T-cell (primary cell): Measurements from ENCODE around the gene DIPK1B. TPM values are rescaled to one million over a fixed set of nuclear protein-coding genes. Genes with fewer than 3 reads are reported as not detected.

Experiments used
- ATAC-seq, 4 experiments: fragments of 200-7000 bp in 3 of 4; fragments of 150-1000 bp in 1 of 4; cut with Tn5 transposase; replicated peaks in 1 of 4; 1 replicate in 3 of 4; 2 replicates in 1 of 4; pipeline ENCODE4 v1.10.0; 2021; ENCODE audit warnings: moderate library complexity in 3 of 4, mild to moderate bottlenecking in 2 of 4, moderate number of reproducible peaks in 1 of 4
- CTCF ChIA-PET, 2 donors: fragments of 300-600 bp; sonication (Branson Sonifier 250); formaldehyde crosslinking; loops; one replicate each; lab custom pipeline; 2022; ENCODE audit warnings: antibody characterized with exemption in 2 of 2; lab: Charles Lee
- POLR2A ChIA-PET, 2 donors: fragments of 300-600 bp; sonication (Branson Sonifier 250); formaldehyde crosslinking; loops; one replicate each; lab custom pipeline; 2022; ENCODE audit warnings: antibody characterized with exemption in 2 of 2; lab: Charles Lee
- DNase-seq, 35 experiments: peaks; one replicate each; pipeline versions ENCODE4 v3.0.0 to v3.0.0-alpha.2; 2013 to 2023
- H3K27ac ChIP-seq: one replicate; pipeline ENCODE4 v1.5.1; 2013; ENCODE audit warnings: low read length
- H3K27me3 ChIP-seq, 2 experiments: replicated peaks in 1 of 2; 1 replicate in 1 of 2; 2 replicates in 1 of 2; pipeline versions ENCODE4 v1.6.1 to v1.7.0; 2013; ENCODE audit warnings: low read length in 1 of 2, mixed read lengths in 1 of 2; ENCODE audit not compliant: control insufficient read depth in 2 of 2, insufficient read depth in 2 of 2; ENCODE audit errors: extremely low read depth in 1 of 2
- H3K36me3 ChIP-seq, 2 donors: 1 replicate in 1 of 2; 2 replicates in 1 of 2; pipeline versions ENCODE4 v1.6.1 to v1.7.0; 2013; ENCODE audit warnings: low read length in 1 of 2; ENCODE audit not compliant: control insufficient read depth in 2 of 2, insufficient read depth in 1 of 2; ENCODE audit errors: extremely low read depth in 1 of 2
- H3K4me1 ChIP-seq, 2 experiments: 1 replicate in 1 of 2; 2 replicates in 1 of 2; pipeline versions ENCODE4 v1.6.1 to v1.7.0; 2013; ENCODE audit warnings: low read length in 2 of 2, mixed read lengths in 1 of 2; ENCODE audit not compliant: insufficient read depth in 2 of 2, control insufficient read depth in 1 of 2; ENCODE audit errors: extremely low read depth in 1 of 2
- H3K4me3 ChIP-seq, 2 donors: 1 replicate in 1 of 2; 2 replicates in 1 of 2; pipeline versions ENCODE4 v1.5.1 to v1.7.0; 2013; ENCODE audit warnings: mild to moderate bottlenecking in 2 of 2, low read length in 1 of 2, moderate library complexity in 1 of 2; ENCODE audit not compliant: control insufficient read depth in 1 of 2; ENCODE audit errors: extremely low read depth in 1 of 2
- H3K9me3 ChIP-seq: 2 replicates; pipeline ENCODE4 v1.7.0; 2013
- H3K27ac Mint-ChIP-seq, 2 donors: one replicate each; pipeline ENCODE4 v1.8.0; 2020 to 2021; ENCODE audit warnings: mild to moderate bottlenecking in 2 of 2, mixed read lengths in 2 of 2
- H3K27me3 Mint-ChIP-seq, 2 donors: one replicate each; pipeline ENCODE4 v1.8.0; 2021 to 2022; ENCODE audit warnings: mixed read lengths in 2 of 2
- H3K36me3 Mint-ChIP-seq: one replicate; pipeline ENCODE4 v1.8.0; 2021; ENCODE audit warnings: mixed read lengths
- H3K4me1 Mint-ChIP-seq, 3 donors: one replicate each; pipeline ENCODE4 v1.8.0; 2020 to 2022; ENCODE audit warnings: mixed read lengths in 3 of 3, mild to moderate bottlenecking in 1 of 3
- H3K4me3 Mint-ChIP-seq, 3 donors: one replicate each; pipeline ENCODE4 v1.8.0; 2020 to 2022; ENCODE audit warnings: mild to moderate bottlenecking in 3 of 3, mixed read lengths in 3 of 3, moderate library complexity in 3 of 3
- H3K9me3 Mint-ChIP-seq, 3 donors: one replicate each; pipeline ENCODE4 v1.8.0; 2020 to 2022; ENCODE audit warnings: mixed read lengths in 3 of 3
- WGBS: methylation state at CpG from one replicate; pipeline ENCODE4 v1.1.5; 2013; ENCODE audit warnings: missing lambda C conversion rate; ENCODE audit not compliant: insufficient coverage; 5-methylcytosine and 5-hydroxymethylcytosine counted together
- total RNA-seq, 35 experiments: library from RNA in 6 of 35; stranded (reverse) in 6 of 35; fragments of 120-200 nt in 1 of 35; gene quantifications; one replicate each; pipeline versions ENCODE4 v1.2.1 to v1.2.4 and lab custom pipeline; 2013 to 2026

Gene DIPK1B
- total RNA-seq, 5 donors from 2014 or later (not counting 1 experiment from before 2014, with no cell fraction given), result 0.25 to 2.1 (median 0.77) TPM

- H3K36me3 ChIP-seq, result no peaks in the 10 kb centered on the region
- no peaks in the 10 kb centered on the region for H3K9me3 ChIP-seq
- WGBS, result 42% methylated on average over 14 of the region's 37 CpGs
- ChIA-PET CTCF (interaction anchor here (0.5 to 0.8 kb wide), 2 partner anchors 14 kb away, joined by 3 to 5 read pairs; no protein-coding TSS in a partner anchor), POLR2A (no interaction called here)
- peak overlapping the region in 1 of 2 donors; percentile 47 for H3K4me3 ChIP-seq
- peaks cover 0 to 25% of the 10 kb centered on the region in 2 experiments for H3K4me1 ChIP-seq
- H3K4me3 Mint-ChIP-seq, result peak overlapping the region; percentile 52 to 74 (median 66)
- H3K27ac Mint-ChIP-seq, result no peak overlapping the region
- H3K27ac ChIP-seq, result no peak overlapping the region
- DNase-seq (no peak), ATAC-seq (peak; percentile 16 to 35 (median 25))
- peaks cover 0 to 7% (median 6%) of the 10 kb centered on the region in 3 donors for H3K4me1 Mint-ChIP-seq
- peaks cover 0 to 59% of the 10 kb centered on the region in 2 experiments for H3K27me3 ChIP-seq
- no peaks in the 10 kb centered on the region for H3K36me3 Mint-ChIP-seq
- peaks cover 0 to 14% of the 10 kb centered on the region in 2 donors for H3K27me3 Mint-ChIP-seq
- no peaks in the 10 kb centered on the region for H3K9me3 Mint-ChIP-seq
These were observed 28.9 kb downstream of the DIPK1B start for GRCh38 chr9:136740971-136741882.

- WGBS, result 5% methylated on average over 27 of the region's 32 CpGs
- peaks cover 0 to 25% of the 10 kb centered on the region in 2 experiments for H3K4me1 ChIP-seq
- H3K4me3 ChIP-seq, result peak overlapping the region in 1 of 2 donors; percentile 47
- no peaks in the 10 kb centered on the region for H3K36me3 Mint-ChIP-seq
- H3K4me3 Mint-ChIP-seq, result peak overlapping the region; percentile 52 to 74 (median 66)
- no peaks in the 10 kb centered on the region for H3K9me3 ChIP-seq
- H3K4me1 Mint-ChIP-seq, result peaks cover 0 to 7% (median 6%) of the 10 kb centered on the region in 3 donors
- peak; percentile 51 to 78 (median 68) for ATAC-seq
- ChIA-PET POLR2A (no interaction called here), CTCF (interaction anchor here in 1 of 2 donors (0.8 kb wide), 1 partner anchor 15 kb away, joined by 3 read pairs; no protein-coding TSS in a partner anchor)
- no peaks in the 10 kb centered on the region for H3K9me3 Mint-ChIP-seq
- no peak overlapping the region for H3K27ac Mint-ChIP-seq
- H3K27me3 ChIP-seq, result peaks cover 0 to 66% of the 10 kb centered on the region in 2 experiments
- DNase-seq, result peak in 4 of 35 experiments; percentile 11 to 37 (median 24)
- H3K27me3 Mint-ChIP-seq, result peaks cover 0 to 16% of the 10 kb centered on the region in 2 donors
- no peak overlapping the region for H3K27ac ChIP-seq
- H3K36me3 ChIP-seq, result no peaks in the 10 kb centered on the region
These were observed 29.7 kb downstream of the DIPK1B start for GRCh38 chr9:136741883-136742571.

- no peak for DNase-seq
- H3K4me1 ChIP-seq, result peaks cover 0 to 25% of the 10 kb centered on the region in 2 experiments
These were observed 30.4 kb downstream of the DIPK1B start, which contains the start of gene LCN10 for GRCh38 chr9:136742591-136743391. Gene LCN10 (minus strand): TSS chr9:136742940. CDS start chr9:136742903, 37 bp downstream.

GRCh38 chr9:136743639-136744211 is 31.4 kb downstream of the DIPK1B start:
- H3K27me3 Mint-ChIP-seq, result peaks cover 0 to 18% of the 10 kb centered on the region in 2 donors
- no peak overlapping the region for H3K27ac Mint-ChIP-seq
- H3K4me1 Mint-ChIP-seq, result peaks cover 0 to 7% (median 6%) of the 10 kb centered on the region in 3 donors
- 92% methylated on average over 16 of the region's 16 CpGs for WGBS
- Histone ChIP-seq H3K36me3 (no peaks in the 10 kb centered on the region), H3K27me3 (peaks cover 0 to 82% of the 10 kb centered on the region in 2 experiments), H3K4me1 (peaks cover 0 to 25% of the 10 kb centered on the region in 2 experiments), H3K9me3 (no peaks in the 10 kb centered on the region), H3K27ac (no peak overlapping the region), H3K4me3 (no peak overlapping the region)
- no peak overlapping the region for H3K4me3 Mint-ChIP-seq
- no peak for DNase-seq
- ATAC-seq, result no peak
- no peaks in the 10 kb centered on the region for H3K36me3 Mint-ChIP-seq
- ChIA-PET POLR2A (no interaction called here), CTCF (no interaction called here)
- no peaks in the 10 kb centered on the region for H3K9me3 Mint-ChIP-seq

More at GRCh38 chr9:136742591-136743391, 30.4 kb downstream of the DIPK1B start, which contains the start of gene LCN10:
- Histone ChIP-seq H3K9me3 (no peaks in the 10 kb centered on the region), H3K27ac (no peak within 1 kb of the TSS), H3K36me3 (no peaks in the 10 kb centered on the region), H3K27me3 (peaks cover 0 to 73% of the 10 kb centered on the region in 2 experiments), H3K4me3 (peak within 1 kb of the TSS in 1 of 2 donors; percentile 47)
- H3K4me3 Mint-ChIP-seq, result peak within 1 kb of the TSS; percentile 52 to 74 (median 66)
- ATAC-seq, result peak in 1 of 4 experiments; percentile 16
- WGBS, result 69% methylated on average over 11 of the region's 25 CpGs
- H3K4me1 Mint-ChIP-seq, result peaks cover 0 to 7% (median 6%) of the 10 kb centered on the region in 3 donors
- ChIA-PET CTCF (no interaction called here), POLR2A (no interaction called here)
- no peak within 1 kb of the TSS for H3K27ac Mint-ChIP-seq
- no peaks in the 10 kb centered on the region for H3K36me3 Mint-ChIP-seq
- H3K9me3 Mint-ChIP-seq, result no peaks in the 10 kb centered on the region
- H3K27me3 Mint-ChIP-seq, result peaks cover 0 to 16% of the 10 kb centered on the region in 2 donors

- no peak overlapping the region for H3K27ac ChIP-seq
- peaks cover 0 to 91% of the 10 kb centered on the region in 2 experiments for H3K27me3 ChIP-seq
- no peak overlapping the region for H3K4me3 ChIP-seq
- H3K36me3 ChIP-seq, result no peaks in the 10 kb centered on the region
- peaks cover 0 to 18% of the 10 kb centered on the region in 2 donors for H3K27me3 Mint-ChIP-seq
- WGBS, result 67% methylated on average over 3 of the region's 18 CpGs
- H3K4me3 Mint-ChIP-seq, result no peak overlapping the region
- no peaks in the 10 kb centered on the region for H3K9me3 Mint-ChIP-seq
- ATAC-seq (no peak), DNase-seq (no peak)
- no peaks in the 10 kb centered on the region for H3K36me3 Mint-ChIP-seq
- CTCF ChIA-PET, result interaction anchor here in 1 of 2 donors (0.8 kb wide), 1 partner anchor 14 kb away, joined by 9 read pairs; the partner anchor contains the start of gene LCN8
- peaks cover 0 to 25% of the 10 kb centered on the region in 2 experiments for H3K4me1 ChIP-seq
- no peaks in the 10 kb centered on the region for H3K9me3 ChIP-seq
- H3K27ac Mint-ChIP-seq, result no peak overlapping the region
- POLR2A ChIA-PET, result no interaction called here
- H3K4me1 Mint-ChIP-seq, result peaks cover 0 to 7% (median 6%) of the 10 kb centered on the region in 3 donors
These were observed 32.4 kb downstream of the DIPK1B start for GRCh38 chr9:136744773-136745172.
